Measurements from ENCODE around the gene RP2. TPM values are rescaled to one million over a fixed set of nuclear protein-coding genes. Genes with fewer than 3 reads are reported as not detected.

Gene RP2
- total and polyA plus RNA-seq, 5 donors from 2014 or later, result 3.6 to 7.2 (median 5.2) TPM

DNA sequence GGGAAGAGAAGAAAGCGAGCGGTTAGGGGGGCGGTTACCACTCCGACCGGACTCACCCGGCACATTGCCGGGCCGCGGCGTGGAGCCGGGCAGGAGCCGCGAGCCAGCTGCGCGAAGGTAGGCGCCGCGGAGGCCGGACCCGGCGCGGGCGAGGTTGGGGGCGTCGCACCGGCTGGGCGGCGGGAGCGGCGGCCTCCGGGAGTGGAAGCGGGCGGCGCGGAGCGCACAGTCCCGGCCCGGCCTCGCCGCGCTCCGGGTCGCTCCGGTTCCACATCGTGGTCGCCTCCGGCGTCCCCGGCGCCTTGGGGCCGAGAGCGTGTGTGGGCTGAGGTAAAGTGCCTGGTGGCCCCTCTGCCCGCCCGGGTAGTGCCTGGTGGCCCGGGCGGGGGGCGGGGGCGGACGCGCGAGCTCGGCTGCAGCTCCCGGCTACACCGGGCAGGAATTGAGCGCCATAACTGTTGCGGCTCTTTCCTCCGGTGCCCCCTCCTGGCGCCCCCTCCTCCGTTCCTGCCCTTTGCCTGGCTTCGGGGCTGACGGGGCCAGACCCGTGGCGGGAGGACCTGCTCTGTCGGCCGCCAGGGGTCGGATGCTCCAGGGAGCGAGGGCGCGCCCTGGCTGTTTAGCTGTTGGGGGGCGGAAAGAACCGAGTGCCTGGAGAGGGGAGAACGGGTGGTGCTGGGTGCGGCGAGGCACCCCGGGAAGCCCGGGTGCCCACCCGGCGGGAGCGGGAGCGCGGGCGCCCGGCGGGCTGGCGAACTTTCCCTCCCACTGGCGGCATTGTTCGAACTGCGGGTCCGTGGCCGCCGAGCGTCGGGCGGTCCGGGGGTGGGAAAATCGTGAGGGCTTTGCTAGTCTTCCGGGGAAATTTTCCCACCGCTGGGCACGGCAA, 76.0 kb downstream of the RP2 start:
- DNase-seq (peak in 1 of 3 donors; percentile 17), ATAC-seq (ENCODE audit: low read depth in 2 of 2) (peak; percentile 25 to 45)
- H3K4me3 Mint-ChIP-seq, result peak overlapping the region in 3 of 4 donors; percentile 53 to 82 (median 76)
- Histone ChIP-seq H3K4me3 (ENCODE audit: low read depth, low read length) (peak overlapping the region; percentile 13), H3K27ac (ENCODE audit: insufficient read depth, low read length, poor library complexity, severe bottlenecking) (no peak overlapping the region), H3K4me1 (ENCODE audit: control insufficient read depth, insufficient read depth, low read length, poor library complexity, severe bottlenecking) (peaks cover 6% of the 10 kb centered on the region), H3K27me3 (ENCODE audit: control insufficient read depth, insufficient read depth, low read length) (peaks cover 33% of the 10 kb centered on the region), H3K9me3 (ENCODE audit: control insufficient read depth in 2 of 2, low read length in 2 of 2) (no peaks in the 10 kb centered on the region), H3K36me3 (ENCODE audit: control insufficient read depth, insufficient read depth, low read length) (no peaks in the 10 kb centered on the region)
- no peak overlapping the region for H3K27ac Mint-ChIP-seq
- H3K4me1 Mint-ChIP-seq, result peaks cover 0 to 11% (median 7%) of the 10 kb centered on the region in 4 donors
- peaks cover 0 to 3% (median 0%) of the 10 kb centered on the region in 7 donors for H3K9me3 Mint-ChIP-seq
- H3K36me3 Mint-ChIP-seq, result no peaks in the 10 kb centered on the region
- peaks cover 62% of the 10 kb centered on the region for H3K27me3 Mint-ChIP-seq

DNA sequence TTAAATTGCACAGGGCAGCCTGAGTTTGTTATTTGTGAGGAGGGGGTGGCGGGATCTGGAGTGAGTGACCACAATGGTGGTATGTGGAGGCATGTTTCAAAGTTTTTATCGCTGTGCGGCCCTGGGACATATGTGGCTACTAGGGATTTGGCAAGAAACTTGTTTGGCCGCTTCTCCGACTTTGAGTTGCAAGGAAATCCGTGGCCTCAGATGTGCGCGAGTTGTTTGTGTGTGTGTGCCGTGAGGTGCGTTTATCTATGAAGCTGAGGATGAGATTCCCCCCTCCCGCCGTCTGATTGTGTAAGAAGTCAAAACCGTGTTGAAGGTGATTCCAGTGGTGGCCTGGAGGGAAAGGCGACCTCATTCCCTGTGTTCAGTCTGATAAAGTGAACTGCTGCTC, 76.8 kb downstream of the RP2 start:
- Mint-ChIP-seq H3K36me3 (no peaks in the 10 kb centered on the region), H3K27me3 (peaks cover 59% of the 10 kb centered on the region), H3K4me1 (peaks cover 0 to 11% (median 7%) of the 10 kb centered on the region in 4 donors), H3K9me3 (peaks cover 0 to 3% (median 0%) of the 10 kb centered on the region in 7 donors), H3K4me3 (peak overlapping the region; percentile 53 to 86 (median 79)), H3K27ac (peak overlapping the region in 1 of 3 donors; percentile 63)
- DNase-seq, result no peak
- Histone ChIP-seq H3K27ac (ENCODE audit: insufficient read depth, low read length, poor library complexity, severe bottlenecking) (no peak overlapping the region), H3K4me1 (ENCODE audit: control insufficient read depth, insufficient read depth, low read length, poor library complexity, severe bottlenecking) (peaks cover 6% of the 10 kb centered on the region), H3K4me3 (ENCODE audit: low read depth, low read length) (peak overlapping the region; percentile 13), H3K9me3 (ENCODE audit: control insufficient read depth in 2 of 2, low read length in 2 of 2) (no peaks in the 10 kb centered on the region), H3K27me3 (ENCODE audit: control insufficient read depth, insufficient read depth, low read length) (peaks cover 33% of the 10 kb centered on the region), H3K36me3 (ENCODE audit: control insufficient read depth, insufficient read depth, low read length) (no peaks in the 10 kb centered on the region)
- ATAC-seq (ENCODE audit: low read depth in 2 of 2), result no peak

DNA sequence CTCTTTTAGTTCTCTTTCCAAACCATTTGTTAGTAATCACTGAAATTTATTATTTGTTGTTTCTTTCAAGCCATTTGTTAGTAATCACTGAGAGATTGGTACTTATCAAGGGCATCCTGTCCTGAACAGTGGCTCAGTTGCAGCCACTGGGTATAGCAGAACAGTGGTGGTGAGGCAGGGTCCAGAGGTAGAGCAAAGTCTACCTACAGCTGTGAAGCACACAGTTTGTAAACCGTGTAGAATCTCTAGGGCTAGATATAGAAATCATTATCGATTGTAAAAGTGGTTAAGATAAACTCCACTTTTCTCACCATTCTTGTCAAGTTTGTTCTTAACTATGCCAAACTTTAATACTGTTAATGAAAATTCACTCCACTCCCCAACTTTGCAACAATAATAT, 79.4 kb downstream of the RP2 start:
- peaks cover 0 to 7% of the 10 kb centered on the region in 2 experiments for H3K9me3 ChIP-seq (ENCODE audit: control insufficient read depth in 2 of 2, low read length in 2 of 2)
- no peaks in the 10 kb centered on the region for H3K36me3 Mint-ChIP-seq
- H3K4me3 Mint-ChIP-seq, result no peak overlapping the region
- H3K27me3 Mint-ChIP-seq, result peaks cover 68% of the 10 kb centered on the region
- peaks cover 37% of the 10 kb centered on the region for H3K27me3 ChIP-seq (ENCODE audit: control insufficient read depth, insufficient read depth, low read length)
- H3K36me3 ChIP-seq (ENCODE audit: control insufficient read depth, insufficient read depth, low read length), result no peaks in the 10 kb centered on the region
- H3K9me3 Mint-ChIP-seq, result peaks cover 0 to 8% (median 3%) of the 10 kb centered on the region in 7 donors
- no peak overlapping the region for H3K27ac Mint-ChIP-seq
- peaks cover 6% of the 10 kb centered on the region for H3K4me1 ChIP-seq (ENCODE audit: control insufficient read depth, insufficient read depth, low read length, poor library complexity, severe bottlenecking)
- H3K4me1 Mint-ChIP-seq, result peaks cover 0 to 11% (median 7%) of the 10 kb centered on the region in 4 donors
- no peak overlapping the region for H3K27ac ChIP-seq (ENCODE audit: insufficient read depth, low read length, poor library complexity, severe bottlenecking)
- no peak for ATAC-seq (ENCODE audit: low read depth in 2 of 2)
- no peak for DNase-seq
- H3K4me3 ChIP-seq (ENCODE audit: low read depth, low read length), result no peak overlapping the region

DNA sequence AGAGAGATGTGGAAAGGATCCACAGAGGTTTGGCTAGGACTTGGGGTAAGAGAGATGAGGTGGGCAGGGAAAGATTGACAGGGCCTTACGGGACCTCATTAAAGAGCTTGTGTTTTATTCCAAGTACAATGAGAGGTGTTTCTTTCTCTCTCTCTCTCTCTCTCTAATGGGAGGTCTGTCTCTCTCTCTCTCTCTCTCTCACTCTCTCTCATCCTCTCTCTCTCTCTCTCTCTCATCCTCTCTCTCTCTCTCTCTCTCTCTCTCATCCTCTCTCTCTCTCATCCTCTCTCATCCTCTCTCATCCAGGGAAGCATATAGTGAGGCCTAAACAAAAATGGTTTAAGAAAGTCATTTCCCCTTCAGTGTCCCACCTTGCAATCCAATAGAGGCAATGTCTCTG, 80.8 kb downstream of the RP2 start:
- Mint-ChIP-seq H3K4me3 (peak overlapping the region in 1 of 4 donors; percentile 21), H3K36me3 (no peaks in the 10 kb centered on the region), H3K4me1 (peaks cover 0 to 11% (median 7%) of the 10 kb centered on the region in 4 donors), H3K27me3 (peaks cover 66% of the 10 kb centered on the region), H3K9me3 (peaks cover 0 to 10% (median 3%) of the 10 kb centered on the region in 7 donors), H3K27ac (no peak overlapping the region)
- Histone ChIP-seq H3K4me1 (ENCODE audit: control insufficient read depth, insufficient read depth, low read length, poor library complexity, severe bottlenecking) (peaks cover 6% of the 10 kb centered on the region), H3K36me3 (ENCODE audit: control insufficient read depth, insufficient read depth, low read length) (no peaks in the 10 kb centered on the region), H3K9me3 (ENCODE audit: control insufficient read depth in 2 of 2, low read length in 2 of 2) (peaks cover 0 to 7% of the 10 kb centered on the region in 2 experiments), H3K27me3 (ENCODE audit: control insufficient read depth, insufficient read depth, low read length) (peaks cover 33% of the 10 kb centered on the region), H3K27ac (ENCODE audit: insufficient read depth, low read length, poor library complexity, severe bottlenecking) (no peak overlapping the region), H3K4me3 (ENCODE audit: low read depth, low read length) (no peak overlapping the region)
- DNase-seq (no peak), ATAC-seq (ENCODE audit: low read depth in 2 of 2) (no peak)

DNA sequence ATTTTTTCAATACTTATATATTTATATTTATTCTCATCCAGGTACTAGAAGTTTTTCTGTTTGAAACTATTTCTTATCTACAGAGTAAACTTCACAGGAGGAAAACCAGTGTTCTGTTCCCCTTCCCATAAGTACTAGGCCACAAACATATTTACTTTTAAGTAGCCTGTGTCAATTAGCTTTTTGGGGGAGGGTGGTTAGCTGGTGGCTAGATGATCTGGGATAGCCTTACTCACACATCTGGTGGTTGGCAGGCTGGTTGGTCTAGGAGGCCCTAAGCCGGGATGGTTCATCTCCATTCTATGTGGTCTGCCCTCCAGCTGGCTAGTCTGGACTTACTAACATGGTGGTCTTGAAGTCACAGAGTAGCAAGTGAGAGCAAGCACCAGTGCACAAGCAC, 81.6 kb downstream of the RP2 start:
- peaks cover 67% of the 10 kb centered on the region for H3K27me3 Mint-ChIP-seq
- no peak overlapping the region for H3K27ac ChIP-seq (ENCODE audit: insufficient read depth, low read length, poor library complexity, severe bottlenecking)
- H3K36me3 ChIP-seq (ENCODE audit: control insufficient read depth, insufficient read depth, low read length), result no peaks in the 10 kb centered on the region
- H3K9me3 ChIP-seq (ENCODE audit: control insufficient read depth in 2 of 2, low read length in 2 of 2), result peaks cover 0 to 7% of the 10 kb centered on the region in 2 experiments
- peaks cover 0 to 10% (median 3%) of the 10 kb centered on the region in 7 donors for H3K9me3 Mint-ChIP-seq
- H3K4me1 ChIP-seq (ENCODE audit: control insufficient read depth, insufficient read depth, low read length, poor library complexity, severe bottlenecking), result peaks cover 5% of the 10 kb centered on the region
- no peak overlapping the region for H3K4me3 ChIP-seq (ENCODE audit: low read depth, low read length)
- peaks cover 0 to 10% (median 6%) of the 10 kb centered on the region in 4 donors for H3K4me1 Mint-ChIP-seq
- peaks cover 33% of the 10 kb centered on the region for H3K27me3 ChIP-seq (ENCODE audit: control insufficient read depth, insufficient read depth, low read length)
- ATAC-seq (ENCODE audit: low read depth in 2 of 2) (no peak), DNase-seq (no peak)
- no peak overlapping the region for H3K4me3 Mint-ChIP-seq
- no peak overlapping the region for H3K27ac Mint-ChIP-seq
- H3K36me3 Mint-ChIP-seq, result no peaks in the 10 kb centered on the region

DNA sequence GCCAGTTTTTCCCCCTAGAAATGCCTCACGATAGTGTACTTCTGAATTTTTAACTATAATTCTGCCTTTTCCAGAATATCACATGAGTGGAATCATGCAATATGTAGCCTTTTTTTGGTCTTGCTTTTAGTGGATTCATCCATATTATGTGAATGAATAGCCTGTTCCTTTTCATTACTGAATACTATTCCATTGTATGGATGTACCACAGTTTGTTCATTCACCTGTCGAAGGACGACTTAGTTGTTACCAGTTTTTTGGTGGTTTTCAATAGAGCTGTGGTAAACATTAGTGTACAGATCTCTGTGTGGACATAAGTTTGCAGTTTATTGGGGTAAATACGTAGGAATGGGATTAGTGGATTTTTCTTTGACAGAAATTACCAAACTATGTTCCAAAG, 83.4 kb downstream of the RP2 start:
- Histone ChIP-seq H3K27ac (ENCODE audit: insufficient read depth, low read length, poor library complexity, severe bottlenecking) (no peak overlapping the region), H3K27me3 (ENCODE audit: control insufficient read depth, insufficient read depth, low read length) (peaks cover 20% of the 10 kb centered on the region), H3K36me3 (ENCODE audit: control insufficient read depth, insufficient read depth, low read length) (no peaks in the 10 kb centered on the region), H3K9me3 (ENCODE audit: control insufficient read depth in 2 of 2, low read length in 2 of 2) (peaks cover 0 to 7% of the 10 kb centered on the region in 2 experiments), H3K4me1 (ENCODE audit: control insufficient read depth, insufficient read depth, low read length, poor library complexity, severe bottlenecking) (no peaks in the 10 kb centered on the region), H3K4me3 (ENCODE audit: low read depth, low read length) (no peak overlapping the region)
- Mint-ChIP-seq H3K27ac (no peak overlapping the region), H3K4me1 (no peaks in the 10 kb centered on the region), H3K36me3 (no peaks in the 10 kb centered on the region), H3K4me3 (no peak overlapping the region), H3K9me3 (peaks cover 0 to 10% (median 3%) of the 10 kb centered on the region in 7 donors), H3K27me3 (peaks cover 56% of the 10 kb centered on the region)
- ATAC-seq (ENCODE audit: low read depth in 2 of 2), result no peak
- DNase-seq, result no peak

DNA sequence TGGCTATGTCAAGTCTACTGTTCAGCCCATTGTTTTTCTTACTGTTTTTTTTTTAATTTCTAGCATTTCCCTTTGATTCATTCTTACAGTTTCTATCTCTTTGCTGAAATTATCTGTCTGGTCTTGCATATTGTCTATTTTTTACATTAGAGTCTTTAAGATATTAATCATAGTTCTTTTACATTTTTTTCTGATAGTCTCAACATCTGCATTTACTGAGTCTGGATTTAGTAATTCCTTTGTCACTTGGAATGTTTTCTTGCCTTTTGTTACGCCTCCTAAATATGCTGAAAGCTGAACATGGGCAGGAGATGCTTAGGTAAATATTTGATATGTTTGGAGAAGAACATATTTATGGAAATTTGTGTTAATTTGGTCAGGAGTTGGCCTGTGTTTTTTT, 85.8 kb downstream of the RP2 start:
- H3K4me1 ChIP-seq (ENCODE audit: control insufficient read depth, insufficient read depth, low read length, poor library complexity, severe bottlenecking), result no peaks in the 10 kb centered on the region
- Mint-ChIP-seq H3K4me3 (no peak overlapping the region), H3K36me3 (no peaks in the 10 kb centered on the region), H3K27me3 (peaks cover 37% of the 10 kb centered on the region), H3K27ac (no peak overlapping the region), H3K4me1 (no peaks in the 10 kb centered on the region), H3K9me3 (peaks cover 0 to 10% (median 3%) of the 10 kb centered on the region in 7 donors)
- no peak for DNase-seq
- H3K27me3 ChIP-seq (ENCODE audit: control insufficient read depth, insufficient read depth, low read length), result peaks cover 4% of the 10 kb centered on the region
- no peak overlapping the region for H3K4me3 ChIP-seq (ENCODE audit: low read depth, low read length)
- no peak for ATAC-seq (ENCODE audit: low read depth in 2 of 2)
- H3K9me3 ChIP-seq (ENCODE audit: control insufficient read depth in 2 of 2, low read length in 2 of 2), result peaks cover 0 to 7% of the 10 kb centered on the region in 2 experiments
- no peak overlapping the region for H3K27ac ChIP-seq (ENCODE audit: insufficient read depth, low read length, poor library complexity, severe bottlenecking)
- no peaks in the 10 kb centered on the region for H3K36me3 ChIP-seq (ENCODE audit: control insufficient read depth, insufficient read depth, low read length)
